NCI-H1930 (cell line): ENCODE measurements around the gene GPR137C.

Source experiments
- DNase-seq, 2 experiments: peaks; one replicate each; lab custom pipeline; 2025; lab: John Stamatoyannopoulos, UW

GPR137C gene, protein sequence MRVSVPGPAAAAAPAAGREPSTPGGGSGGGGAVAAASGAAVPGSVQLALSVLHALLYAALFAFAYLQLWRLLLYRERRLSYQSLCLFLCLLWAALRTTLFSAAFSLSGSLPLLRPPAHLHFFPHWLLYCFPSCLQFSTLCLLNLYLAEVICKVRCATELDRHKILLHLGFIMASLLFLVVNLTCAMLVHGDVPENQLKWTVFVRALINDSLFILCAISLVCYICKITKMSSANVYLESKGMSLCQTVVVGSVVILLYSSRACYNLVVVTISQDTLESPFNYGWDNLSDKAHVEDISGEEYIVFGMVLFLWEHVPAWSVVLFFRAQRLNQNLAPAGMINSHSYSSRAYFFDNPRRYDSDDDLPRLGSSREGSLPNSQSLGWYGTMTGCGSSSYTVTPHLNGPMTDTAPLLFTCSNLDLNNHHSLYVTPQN

DNA sequence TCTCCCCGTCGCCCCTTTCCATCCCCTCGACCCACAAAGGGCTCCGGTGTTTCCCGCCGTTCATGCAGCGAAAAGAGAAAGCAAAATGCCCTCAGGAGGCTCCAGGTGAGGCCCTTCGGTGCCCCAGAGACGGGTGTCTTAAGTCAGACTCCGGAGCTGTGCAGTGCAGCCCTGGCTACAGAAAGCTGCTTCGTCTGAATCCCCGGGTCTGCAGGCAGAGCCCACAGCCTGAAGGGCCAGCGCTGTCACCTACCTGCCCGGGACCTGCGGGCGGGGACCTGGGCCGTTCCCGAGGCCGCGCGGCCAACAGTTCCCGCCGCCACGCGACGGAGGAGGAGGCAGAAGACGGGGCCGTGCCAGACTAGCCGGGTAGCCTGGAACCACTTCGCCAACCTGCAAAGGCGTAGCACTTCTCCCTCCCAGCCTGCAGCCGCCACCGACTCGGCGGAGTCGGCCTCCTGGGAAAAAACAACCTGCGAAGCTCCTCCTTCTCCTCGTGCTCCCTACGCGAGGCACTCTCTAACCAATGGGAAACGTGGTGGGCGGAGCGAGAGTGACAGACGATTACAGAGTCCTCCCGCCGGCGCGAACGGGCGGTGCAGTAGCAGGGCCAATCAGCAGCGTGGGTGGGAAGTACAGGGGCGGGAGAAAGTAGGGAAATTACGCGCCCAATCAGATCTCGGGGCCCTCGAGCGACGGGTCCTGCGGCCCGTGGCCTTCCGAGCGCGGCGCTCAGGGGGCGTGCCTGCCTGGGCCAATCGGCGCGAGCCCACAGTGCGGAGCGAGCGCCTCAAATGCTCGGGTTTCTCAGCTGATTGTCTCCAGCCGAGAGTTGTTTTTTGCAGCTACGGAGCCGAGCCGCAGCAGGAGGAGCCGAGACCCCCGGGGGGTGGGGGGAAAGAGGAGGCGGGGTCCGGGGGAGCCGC lies at the start of gene GPR137C, which contains the start of gene TXNDC16:
GPR137C (plus strand) TSS at position 774 of the 926 bp plus-strand sequence. CDS start 312 bp downstream, outside the sequence.
TXNDC16 (minus strand) TSS at position 443 of the 926 bp plus-strand sequence. CDS start 8,948 bp downstream, outside the sequence.
- peak; percentile 98 to 99 for DNase-seq

DNA sequence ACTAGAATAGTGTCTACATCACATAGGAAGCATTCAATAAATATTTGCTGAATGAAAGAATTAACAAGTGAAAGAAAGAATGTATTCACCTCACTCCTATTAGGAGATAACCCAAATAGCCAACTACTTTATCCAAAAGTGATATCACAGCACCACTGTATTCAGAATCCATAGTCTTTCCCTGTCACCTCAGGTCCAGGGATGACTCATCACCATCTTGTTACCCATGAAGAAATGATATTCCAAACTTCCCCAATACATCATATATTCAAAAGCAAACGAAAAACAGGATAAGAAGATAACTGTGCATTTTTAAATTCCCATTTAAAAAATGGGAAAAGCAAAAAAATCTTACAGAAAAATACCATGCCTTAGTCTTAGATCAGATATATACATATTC lies 39.4 kb upstream of the GPR137C start:
- DNase-seq, result no peak

DNA sequence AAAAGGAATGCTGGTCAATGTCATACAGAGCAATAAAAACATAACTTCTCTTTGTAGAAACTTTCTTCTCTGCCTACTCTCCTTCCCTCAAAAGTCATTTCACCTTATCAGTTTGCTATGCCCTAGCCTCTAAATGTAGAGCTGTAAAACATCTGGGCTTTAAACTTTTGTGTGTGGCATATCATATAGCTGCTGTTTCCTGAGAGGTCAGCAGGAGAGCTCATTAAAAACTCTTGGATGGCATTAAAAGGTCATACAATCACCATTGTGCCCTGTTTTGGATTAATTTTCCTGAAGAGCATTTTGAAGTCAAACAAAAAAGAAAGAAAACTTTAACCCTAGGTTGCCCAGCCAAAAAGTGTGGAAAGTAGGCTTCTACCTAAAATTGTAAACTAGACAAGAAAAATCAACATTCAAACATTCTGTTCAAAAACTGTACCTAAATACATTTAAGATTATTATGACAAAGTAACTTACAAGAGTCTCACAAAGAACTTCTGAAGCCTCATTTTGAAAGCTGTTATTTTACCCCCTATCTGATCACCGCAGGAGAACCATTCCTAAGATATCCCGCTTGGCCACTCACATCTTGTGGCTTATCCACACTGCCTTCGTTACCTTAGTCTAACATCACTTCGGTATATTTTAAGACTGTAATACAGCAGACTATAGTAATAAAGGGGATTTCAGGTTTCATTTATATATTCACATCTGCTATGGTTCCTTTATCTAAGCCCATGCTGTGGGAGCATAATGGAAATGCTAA lies 38.4 kb upstream of the GPR137C start:
- DNase-seq, result no peak

DNA sequence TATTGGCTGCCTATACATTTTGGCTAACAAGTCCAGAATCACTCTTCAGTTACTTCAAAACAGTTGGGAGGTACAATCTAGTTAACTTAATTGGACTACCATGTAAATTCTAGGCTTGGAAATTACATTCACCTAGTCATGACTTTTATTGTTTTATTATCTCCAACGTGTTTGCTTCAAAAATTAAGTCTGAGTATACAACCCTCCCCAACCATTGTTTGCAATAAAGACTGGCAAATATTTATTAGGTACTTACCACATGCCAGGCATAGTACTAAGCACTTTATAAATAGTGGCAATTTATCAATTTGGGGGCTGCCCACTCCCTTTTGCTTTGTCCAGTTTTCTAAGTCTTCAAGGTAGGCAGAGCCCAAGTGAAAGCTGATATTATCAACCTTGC lies 30.6 kb upstream of the GPR137C start:
- DNase-seq, result no peak

DNA sequence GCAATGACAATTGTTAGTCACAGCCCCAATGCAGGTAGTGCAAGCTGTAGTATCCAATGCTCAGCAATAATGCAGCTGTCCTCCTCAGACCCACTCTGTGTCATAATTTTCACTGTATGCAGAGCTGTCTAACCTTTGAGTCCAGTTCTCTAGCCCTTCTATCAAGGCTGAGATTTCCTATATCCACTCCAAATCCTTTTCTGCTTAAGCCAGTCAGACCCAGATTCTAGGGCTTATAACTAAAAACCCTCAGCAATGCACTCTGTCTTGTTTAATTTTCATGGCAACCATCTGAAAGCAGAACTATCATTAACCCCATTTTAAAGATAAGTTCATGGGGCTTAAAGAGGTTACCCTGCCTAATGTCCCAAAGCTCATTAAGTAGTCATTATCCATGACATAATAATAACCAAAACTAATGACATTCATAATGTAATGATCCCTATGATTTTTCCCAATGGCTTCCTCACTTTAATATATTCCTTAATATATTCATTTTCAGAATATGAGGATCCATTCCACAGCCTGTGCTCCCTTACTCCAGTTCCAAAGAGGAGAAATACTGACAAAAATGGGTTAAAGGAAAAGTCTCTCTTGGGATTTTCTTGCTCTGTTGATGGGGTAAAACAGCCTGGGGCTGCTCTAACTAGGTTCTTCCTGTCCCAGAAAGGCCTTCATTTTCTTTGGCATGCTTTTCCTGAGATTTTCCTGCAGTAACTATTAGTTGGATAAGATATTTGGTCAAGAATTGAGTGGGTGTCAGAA lies 29.9 kb upstream of the GPR137C start:
- DNase-seq, result no peak

DNA sequence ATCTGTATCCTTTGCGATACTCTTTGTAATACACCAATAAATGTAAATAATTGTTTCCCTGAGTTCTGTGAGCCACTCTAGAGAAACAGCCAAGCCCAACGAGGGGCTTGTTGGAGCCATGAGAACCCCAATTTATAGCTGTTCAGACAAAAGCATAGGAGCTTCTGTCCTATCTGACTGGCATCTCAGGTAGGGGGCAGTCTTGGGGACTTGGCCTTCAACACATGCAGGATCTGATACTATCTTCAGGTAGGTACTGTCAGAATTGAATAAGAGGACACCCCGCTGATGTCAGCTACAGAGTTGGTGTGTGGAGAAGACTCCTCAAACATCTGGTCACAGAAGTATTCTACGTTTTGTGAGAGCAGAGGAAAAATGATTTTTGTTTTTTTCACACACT lies 25.6 kb upstream of the GPR137C start:
- DNase-seq, result no peak

DNA sequence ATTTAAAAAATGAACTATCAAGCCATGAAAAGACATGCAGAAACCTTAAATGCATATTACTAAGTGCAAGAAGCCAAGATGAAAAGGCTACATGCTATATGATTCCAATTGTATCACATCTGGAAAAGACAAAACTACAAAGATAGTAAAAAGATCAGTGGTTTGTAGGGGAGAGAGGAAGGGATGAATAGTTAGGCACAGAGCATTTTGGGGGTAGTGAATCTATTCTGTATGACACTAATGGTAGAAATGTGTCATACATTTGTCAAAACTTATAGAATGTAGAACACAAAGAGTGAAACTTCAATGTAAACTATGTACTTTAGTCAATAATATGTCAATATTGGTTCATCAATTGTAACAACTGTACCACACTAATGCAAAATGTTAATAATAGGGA lies 21.2 kb upstream of the GPR137C start:
- no peak for DNase-seq

DNA sequence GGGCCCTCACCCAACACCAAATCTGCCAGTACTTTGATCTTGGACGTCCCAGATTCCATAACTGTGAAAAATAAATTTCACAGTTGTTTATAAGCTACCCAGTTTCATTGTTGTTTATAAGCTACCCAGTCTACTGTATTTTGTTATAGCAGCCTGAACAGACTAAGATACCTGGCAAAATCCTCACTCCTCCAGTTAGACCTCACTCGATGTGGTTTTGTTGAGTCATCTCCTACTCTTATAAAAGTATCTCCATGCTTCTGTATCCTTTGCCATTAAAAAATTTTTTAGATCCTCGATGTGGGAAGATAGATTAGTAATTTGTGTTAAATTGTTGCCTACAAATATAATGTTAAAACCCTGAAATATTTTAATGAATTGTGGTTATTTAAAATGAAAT lies 16.4 kb upstream of the GPR137C start:
- DNase-seq, result no peak

DNA sequence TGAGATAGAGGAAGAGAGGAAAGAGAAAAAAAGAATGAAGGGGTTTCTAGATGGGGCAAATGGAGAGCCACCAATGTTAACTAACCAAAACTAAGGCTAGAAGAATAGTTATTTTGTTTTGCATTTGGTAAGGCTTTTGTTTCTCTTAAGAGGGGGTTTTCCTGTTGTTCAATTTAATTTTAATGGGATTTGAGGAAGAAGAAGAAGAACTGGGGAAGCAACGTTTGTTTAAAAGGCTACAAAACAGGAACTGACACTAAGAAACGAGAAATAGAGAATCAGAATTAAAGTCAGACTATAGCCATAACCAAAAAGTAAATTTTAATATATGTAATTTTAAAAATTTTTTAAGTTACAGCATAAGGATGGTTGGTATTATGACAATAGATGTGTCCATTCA lies 14.0 kb upstream of the GPR137C start:
- DNase-seq, result no peak

DNA sequence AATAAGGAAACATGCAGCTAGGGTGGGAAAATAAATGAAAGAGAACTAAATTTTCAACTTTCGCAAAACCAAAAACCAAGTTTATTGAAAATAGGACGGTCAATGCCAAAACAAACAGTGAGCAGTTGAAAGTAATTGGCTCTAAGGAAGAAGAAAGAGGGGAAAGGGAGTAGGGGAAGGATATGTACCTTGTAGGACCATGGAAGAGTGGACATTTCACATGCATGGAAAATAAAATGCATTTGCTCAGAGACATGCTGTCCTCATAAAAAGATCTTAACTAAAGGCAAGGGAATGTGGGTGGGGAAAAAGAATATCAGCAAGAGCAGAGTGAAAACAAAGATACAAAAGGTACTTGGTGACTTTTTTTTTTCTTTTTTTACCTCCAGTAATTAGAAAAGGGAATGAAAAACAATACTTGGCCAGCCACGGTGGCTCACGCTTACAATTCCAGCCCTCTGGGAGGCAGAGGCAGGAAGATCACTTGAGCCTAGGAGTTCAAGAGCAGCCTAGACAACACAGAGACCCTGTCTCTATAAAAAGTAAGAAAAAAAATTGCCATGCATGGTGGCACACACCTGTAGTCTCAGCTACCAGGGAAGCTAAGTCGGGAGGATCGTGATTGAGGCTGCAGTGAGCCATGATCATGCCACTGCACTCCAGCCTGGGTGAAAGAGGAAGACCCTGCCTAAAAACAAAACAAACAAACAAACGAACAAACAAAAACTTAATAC lies 6.9 kb upstream of the GPR137C start:
- DNase-seq, result no peak

DNA sequence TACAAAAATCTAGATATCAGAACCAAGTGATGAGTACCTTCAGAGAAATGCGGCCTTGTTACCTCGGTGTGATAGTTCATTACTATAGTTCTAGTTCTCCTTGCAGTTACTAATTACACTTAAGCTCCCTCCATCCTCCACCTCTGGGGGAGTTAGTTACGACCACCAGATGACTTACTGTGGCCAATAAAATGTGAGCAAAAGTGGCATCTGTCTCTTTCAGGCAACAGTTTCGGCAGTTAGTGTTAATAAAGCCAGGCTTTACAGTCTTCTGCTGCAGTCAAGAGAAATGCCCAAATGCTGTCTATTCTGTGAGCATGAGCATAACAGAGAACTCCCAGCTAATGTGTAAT lies 6.3 kb upstream of the GPR137C start:
- no peak for DNase-seq

DNA sequence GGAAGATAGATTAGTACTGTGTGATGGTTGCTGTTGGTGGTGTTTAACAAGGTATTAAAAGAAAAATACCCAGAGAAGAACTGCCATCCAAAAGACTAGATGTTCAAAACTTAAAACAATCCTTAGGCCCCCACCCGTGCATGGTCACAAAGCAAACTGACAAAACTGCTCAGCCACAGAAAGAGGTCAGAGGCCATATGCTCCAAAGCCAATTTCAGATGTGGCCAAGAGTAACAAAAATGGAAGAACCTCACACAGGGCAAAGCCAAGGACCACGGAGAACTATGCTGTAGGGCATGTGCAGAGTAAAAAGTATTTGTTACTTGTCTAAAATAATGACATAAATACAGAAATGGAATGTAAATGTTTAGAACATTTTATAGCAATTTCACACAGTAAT lies 5.6 kb upstream of the GPR137C start:
- no peak for DNase-seq

DNA sequence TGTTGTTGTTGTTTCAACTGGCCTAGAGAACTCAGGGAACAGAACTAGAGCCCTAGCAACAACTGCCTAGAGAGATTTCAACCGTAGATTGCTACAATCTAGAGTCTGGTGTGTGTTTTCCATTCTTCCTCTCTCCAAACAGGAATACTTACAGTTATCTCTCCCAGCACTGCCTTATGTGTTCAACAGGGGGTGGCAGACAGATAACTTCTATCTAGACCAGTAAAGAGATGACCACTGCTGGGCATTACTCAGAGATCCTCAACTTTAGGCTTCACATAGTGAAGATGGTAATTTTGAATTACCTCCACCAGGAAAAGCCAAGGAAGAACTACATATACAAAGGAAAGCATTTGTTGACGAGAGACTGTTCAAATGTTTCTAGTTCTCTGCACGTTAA lies 5.1 kb upstream of the GPR137C start:
- no peak for DNase-seq

DNA sequence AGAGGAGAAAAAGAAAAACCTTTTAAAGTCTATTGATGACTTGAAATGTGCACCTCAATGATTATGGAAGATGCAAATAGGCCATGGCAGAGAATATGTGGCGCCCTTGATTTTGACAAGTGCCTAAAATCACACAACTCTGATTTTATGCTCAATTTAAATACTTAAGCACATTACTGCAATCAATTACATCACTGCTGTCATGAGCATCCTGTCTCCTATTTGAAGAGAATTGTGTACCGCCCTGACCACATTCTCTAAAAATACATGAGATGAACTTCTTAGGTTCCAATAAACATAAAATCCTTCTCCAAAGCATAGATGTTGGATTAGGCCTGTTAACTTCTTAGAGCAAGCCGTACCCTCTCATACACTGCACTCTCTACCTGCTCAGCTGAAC lies 2.0 kb upstream of the GPR137C start:
- no peak for DNase-seq

DNA sequence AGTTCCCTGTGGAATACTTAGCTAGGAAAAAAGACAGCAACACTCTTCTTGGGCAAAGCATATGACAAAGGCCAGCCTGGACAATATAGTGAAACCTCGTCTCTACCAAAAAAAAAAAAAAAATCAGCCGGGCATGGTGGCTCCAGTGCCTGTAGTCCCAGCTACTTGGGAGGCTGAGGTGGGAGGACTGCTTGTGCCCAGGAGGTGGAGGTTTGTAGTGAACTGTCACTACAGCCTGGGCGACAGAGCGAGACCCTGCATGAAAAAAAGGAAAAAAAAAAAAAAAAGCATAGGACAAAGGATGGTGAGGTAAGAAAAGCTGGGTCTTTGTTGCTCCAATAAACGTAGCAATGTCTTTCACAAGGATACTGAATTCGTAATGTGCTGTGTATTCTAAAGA lies 1.4 kb upstream of the GPR137C start:
- DNase-seq, result no peak

DNA sequence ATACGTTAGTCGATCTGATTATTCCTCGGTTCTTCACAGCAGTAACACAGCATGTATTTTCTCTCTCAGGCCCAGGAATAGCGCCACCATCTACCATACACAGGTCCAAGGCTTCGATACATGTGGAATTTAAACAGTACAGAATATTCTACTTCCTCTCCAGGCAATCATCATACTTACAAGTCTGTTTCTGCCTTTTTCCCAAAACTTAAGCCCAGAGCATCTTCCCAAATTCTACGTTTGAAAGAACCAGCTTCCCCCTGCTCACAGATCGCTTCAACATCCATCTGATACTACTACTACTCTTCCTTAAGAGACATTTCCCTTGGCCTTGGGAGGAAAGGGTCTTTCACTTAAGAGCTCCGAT lies 957 bp upstream of the GPR137C start:
- no peak for DNase-seq

DNA sequence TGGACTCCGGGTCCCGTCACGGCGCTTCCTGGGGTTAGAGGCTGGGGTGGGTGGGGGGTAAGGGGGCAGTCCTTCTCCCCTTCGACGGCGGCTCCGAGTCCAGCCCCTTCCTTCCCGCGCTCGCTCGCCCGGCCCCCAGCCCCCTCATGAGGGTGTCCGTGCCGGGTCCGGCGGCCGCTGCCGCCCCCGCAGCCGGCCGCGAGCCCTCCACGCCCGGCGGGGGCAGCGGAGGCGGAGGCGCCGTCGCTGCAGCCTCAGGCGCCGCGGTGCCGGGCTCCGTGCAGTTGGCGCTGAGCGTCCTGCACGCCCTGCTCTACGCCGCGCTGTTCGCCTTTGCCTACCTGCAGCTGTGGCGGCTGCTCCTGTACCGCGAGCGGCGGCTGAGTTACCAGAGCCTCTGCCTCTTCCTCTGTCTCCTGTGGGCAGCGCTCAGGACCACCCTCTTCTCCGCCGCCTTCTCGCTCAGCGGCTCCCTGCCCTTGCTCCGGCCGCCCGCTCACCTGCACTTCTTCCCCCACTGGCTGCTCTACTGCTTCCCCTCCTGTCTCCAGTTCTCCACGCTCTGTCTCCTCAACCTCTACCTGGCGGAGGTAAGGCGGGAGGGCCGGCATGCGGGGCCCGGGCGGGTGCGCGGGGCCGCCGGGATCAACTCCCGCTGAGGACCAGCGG lies 500 bp downstream of the GPR137C start:
- peak in 1 of 2 experiments; percentile 12 for DNase-seq

DNA sequence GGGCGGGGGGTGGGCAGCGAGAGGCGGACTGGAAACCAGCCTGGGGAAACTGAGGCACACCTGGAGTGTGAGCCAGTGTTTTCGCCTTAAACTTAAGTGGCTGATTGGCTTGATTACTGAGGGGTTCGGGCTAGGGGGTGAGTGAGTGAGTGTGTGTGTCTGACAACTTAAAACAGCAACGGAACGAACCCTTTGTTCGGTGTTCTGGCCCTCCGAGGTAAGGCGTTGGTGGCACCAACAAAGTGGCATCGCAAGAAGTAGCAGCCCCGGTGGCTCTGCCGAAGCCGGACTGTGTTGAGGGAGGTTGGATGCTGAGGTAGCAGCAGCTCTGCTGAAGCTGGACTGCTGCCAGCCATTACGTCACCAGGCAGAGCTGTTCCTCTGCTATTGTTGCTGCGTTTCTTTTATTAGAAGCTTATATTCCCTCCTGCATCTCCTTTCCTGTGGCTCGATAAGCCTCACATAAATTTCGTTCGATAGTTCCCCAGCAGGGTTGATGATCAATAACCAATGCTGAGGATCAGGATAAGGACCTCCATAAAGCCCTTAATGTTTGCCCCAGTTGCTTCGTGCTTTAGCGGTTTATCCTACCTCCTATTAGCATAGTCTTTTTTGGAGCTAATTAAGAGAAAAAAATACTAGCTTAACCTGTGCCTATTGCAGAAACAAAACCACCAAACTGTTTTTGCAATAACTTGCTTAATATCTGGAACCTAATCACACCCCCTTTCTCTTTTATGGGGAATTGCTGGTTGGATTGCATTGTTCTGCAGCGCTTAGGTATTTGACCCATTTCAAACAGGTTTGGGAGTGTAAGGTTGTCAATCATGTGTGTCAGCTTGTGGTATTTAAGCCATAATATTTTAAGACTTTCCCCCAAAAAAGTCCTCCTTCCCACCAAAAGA lies 1.3 kb downstream of the GPR137C start:
- peak; percentile 58 to 59 for DNase-seq

DNA sequence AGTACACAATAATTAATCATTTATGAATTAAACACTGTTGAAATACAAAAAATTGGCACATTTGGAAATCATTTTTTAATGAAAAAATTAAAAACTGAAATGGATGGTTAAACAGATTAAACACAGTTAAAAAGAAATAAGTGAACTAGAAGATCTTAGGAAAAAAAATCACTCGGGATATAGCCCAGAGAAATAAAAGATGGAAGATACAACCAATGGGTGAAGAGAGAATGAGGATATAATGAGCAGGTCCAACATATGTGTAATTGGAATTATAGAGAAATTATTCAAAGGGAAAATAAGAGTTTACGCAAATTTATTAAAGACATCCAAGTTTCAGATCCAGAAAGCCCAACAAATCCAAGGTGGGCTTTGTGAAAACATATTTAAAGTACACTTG lies 6.1 kb downstream of the GPR137C start:
- DNase-seq, result no peak
